T47D (cell line): ENCODE measurements around the gene GSTM4.

Source experiments
- DNase-seq, 2 experiments: peaks; one replicate each; pipeline versions ENCODE4 v3.0.0 to v3.0.0-alpha.2; 2011 to 2012; ENCODE audit warnings: low read depth in 1 of 2, low spot score in 1 of 2
- JUND ChIP-seq: IDR thresholded peaks from 2 replicates; pipeline ENCODE4 v1.6.1; 2012; ENCODE audit warnings: low read depth
- in situ Hi-C: cut with HindIII; loops from 2 replicates; pipeline ENCODE4 v1.10.0; 2016; ENCODE audit warnings: low sequenced_read_pairs, low pct_unique_long_range_greater_than_20kb

GSTM4 gene

DNA sequence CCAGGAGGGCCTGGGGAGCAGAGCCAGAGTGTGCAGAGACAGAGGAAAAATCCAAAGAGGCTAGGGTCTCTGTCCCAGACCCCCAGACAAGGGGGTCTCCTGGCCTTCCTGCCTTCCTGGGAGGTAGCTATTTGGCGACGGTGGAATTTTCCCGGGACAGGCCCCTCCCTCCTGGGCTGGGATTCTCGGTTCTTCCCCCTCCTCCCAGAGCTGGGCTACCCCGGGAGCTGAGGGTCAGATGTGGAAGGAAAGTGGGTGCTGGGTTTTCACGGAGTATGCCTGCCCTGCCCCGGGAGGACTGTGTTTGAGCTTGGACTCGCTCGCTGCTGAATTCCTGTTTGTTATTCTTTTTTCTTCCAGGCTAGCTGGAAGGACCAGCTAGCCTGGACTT is 35.5 kb upstream of the GSTM4 start:
- in situ Hi-C loops, result no loop called here
- TF ChIP-seq JUND, result no peak
- peak; percentile 19 to 65 for DNase-seq

DNA sequence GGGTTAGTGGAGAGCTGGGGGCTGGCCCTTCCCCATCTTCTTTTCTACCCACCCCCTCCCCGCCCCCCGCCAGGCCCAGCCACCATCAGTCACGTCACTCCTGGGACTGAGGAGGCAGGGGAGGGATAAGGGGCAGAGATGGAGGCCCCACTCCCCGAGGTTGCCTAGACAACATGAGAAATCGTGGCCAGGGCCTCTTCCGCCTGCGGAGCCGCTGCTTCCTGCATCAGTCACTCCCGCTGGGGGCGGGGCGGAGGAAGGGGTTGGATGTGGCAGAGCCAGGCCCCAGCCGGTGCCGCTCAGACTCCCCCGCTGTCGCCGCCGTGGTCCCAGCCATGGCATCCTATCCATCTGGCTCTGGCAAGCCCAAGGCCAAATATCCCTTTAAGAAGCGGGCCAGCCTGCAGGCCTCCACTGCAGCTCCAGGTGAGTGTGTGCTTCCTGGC is 35.0 kb upstream of the GSTM4 start:
- DNase-seq, result peak; percentile 67 to 82
- in situ Hi-C loops, result no loop called here

DNA sequence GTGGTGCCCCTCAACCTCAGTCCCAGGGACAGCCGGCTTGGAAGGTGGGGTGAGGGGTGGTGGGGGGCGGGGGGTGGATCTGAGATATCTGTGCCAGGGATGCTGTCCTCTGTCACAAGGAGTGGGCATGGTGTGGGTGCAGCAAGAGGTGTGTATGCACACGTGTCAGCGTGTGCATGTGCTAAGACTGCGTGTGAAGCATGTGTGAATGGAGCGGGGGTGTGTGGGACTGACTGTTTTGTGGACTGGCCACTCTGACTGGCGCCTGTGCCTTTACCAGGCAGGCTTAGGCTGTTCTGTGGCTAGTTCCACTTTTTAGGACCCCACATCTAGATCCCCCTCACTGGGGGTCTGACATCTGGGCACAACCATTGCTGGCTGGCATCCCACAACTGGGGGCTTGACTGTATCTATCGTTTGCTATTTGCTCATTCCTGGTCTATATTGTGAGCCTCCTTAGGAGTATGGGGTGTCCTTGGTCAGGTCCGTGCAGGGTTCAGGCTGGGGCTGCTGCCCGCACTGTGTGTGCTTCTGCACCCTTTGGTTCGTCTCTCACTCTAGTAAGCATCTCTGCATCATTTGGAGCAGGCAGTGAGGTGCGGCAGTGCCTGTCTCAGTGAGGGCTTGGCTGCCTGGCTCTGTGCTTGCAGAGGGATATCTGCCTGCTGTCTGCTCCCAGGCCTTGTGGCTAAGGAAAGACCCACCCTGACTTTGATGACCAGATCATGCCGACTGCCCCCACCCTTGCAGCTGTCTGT is 34.3 kb upstream of the GSTM4 start:
- no peak for DNase-seq
- in situ Hi-C loops, result no loop called here
- no peak for TF ChIP-seq JUND

More for the DNA sequence above, 35.0 kb upstream of the GSTM4 start:
- TF ChIP-seq JUND, result no peak

DNA sequence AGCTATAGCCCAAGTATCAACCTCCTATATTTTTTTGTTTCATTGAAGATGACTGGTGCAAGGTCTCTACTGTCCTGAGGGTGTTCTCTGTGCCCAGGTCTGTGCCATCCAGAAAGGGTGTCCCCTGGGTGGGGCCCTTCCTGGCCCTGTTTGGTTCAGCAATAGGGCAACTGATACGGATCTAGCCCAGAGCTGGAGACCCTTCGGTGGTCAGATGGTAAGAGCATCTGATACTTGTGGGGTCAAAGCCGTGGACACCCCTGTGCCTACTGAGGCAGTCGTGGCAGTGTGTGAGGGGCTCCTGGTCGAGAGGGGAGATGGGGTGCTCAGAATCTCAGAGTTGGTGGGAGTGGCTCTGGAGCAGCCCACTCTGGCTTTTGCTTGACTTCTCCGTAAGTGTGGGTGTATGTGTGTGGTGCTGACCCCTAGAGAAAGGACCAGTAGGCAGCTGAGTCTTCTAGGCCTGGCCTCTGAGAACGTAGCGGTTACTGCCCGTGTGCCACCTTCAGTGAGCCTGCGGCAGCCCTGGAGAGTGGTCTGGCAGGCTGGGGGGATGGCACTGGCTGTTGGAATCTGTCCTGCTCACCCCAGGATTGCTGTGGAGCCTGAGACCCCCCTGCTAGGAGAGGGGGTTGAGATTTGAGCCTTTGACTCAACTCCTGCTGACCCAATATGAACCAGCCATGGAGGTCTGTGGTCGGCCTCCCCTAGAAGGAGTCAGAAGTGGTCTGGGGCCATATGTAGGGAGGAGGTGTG is 33.6 kb upstream of the GSTM4 start:
- no peak for TF ChIP-seq JUND
- in situ Hi-C loops, result no loop called here

DNA sequence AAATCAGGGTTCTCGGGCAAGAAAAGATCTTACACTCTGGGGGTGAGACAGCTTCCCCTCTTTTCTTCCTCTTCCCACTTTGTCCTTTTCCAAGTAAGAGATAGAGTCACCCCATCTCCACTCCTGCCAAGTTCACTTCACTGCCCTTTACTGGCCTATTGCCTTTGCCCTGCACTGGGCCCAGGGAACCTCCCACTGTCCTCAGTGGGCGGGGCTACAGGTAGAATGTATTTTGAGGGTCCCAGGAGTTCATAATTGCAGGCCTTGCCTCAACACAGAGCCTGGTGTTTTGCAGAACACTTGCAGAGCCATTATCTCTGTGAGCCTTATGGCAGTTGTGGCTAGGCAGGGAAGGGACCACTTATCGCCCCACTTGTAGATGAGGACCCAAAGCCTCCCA is 33.0 kb upstream of the GSTM4 start:
- in situ Hi-C loops, result no loop called here

More for the DNA sequence above, 33.6 kb upstream of the GSTM4 start:
- DNase-seq, result no peak

DNA sequence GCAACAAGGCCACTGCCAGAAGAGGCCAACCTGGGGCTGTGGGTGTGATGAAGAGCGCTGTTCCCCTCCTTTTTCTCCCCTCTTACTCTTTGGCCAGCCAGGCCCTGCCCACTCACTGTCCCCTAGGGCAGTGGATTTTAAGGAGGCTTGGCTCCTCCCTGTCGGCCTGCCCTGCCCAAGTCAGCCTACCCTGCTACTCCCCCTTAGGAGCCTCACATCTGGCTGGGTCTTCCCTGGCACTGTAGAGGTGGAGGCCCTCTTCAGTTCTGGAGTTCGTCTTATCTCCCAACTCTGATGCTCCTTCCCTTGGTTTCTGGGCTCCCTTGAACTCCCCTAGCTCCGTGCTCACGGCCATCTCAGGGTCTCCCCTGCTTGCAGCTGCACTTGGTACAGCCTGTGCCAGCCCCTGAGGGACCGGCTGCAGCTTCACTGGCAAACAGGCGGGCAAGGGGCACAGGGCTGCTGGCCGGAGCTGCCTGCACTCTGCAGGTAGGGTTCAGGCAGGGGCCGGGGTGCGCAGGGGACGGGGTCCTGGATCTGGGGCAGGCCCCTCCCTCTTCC is 32.2 kb upstream of the GSTM4 start:
- no peak for TF ChIP-seq JUND
- in situ Hi-C loops, result no loop called here
- DNase-seq, result no peak

More for the DNA sequence above, 33.0 kb upstream of the GSTM4 start:
- TF ChIP-seq JUND, result no peak
- DNase-seq, result no peak

DNA sequence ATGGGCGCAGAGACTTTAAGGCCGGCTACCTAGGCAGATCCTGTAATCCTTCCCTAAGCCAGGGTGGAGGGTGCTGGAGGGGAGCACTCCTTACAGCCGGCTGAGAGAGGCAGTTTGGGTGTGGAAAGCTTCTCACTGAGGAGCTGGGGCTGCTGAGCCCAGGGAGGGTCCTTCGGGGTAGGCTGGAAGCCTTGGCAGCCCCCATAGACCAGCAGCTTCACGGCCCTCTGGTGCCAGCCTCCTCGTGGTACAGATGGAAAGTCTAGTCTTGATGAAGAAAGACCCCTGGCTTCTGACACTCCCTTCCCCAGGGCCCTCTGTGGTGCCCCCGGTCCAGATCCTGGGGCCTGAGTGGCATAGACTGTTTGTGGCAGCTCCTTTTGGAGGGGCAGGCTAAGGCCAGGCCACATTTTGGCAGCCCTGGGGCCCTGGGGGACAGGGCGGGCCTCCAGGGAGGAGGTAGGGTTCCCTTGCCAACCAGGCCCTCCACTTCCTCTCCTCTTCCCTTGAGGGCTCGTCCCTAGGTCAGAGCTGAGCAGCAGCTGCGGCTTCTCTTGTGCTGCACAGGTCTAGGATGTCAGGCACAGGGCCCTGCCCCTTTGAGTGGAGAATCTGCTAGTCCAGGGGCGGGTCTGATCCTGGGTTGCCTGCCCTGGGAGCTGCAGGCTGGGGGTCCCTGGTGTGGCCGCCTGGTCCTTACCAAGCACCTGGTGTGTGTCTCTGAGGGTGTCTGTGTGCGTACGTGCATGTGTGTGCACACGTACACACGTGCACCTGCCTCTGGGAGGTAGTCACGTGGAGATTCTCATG is 31.5 kb upstream of the GSTM4 start:
- TF ChIP-seq JUND, result no peak
- in situ Hi-C loops, result no loop called here

DNA sequence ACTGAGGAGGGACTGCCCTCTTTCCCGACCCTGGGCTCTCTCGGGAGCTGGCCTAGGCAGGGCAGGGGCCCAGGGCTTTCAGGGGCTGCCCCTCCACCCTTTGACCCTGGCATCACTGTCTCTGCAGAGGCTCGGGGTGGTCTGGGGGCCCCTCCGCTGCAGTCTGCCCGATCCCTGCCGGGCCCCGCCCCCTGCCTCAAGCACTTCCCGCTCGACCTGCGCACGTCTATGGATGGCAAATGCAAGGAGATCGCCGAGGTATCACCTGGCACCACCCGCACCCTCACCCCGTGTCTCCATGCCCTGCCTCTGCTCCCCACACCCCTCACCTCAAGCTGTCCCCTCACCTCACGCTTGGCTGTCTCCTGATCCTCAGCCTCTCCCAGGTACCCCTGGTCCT is 30.7 kb upstream of the GSTM4 start:
- in situ Hi-C loops, result no loop called here
- no peak for TF ChIP-seq JUND
- no peak for DNase-seq

More for the DNA sequence above, 31.5 kb upstream of the GSTM4 start:
- no peak for DNase-seq

DNA sequence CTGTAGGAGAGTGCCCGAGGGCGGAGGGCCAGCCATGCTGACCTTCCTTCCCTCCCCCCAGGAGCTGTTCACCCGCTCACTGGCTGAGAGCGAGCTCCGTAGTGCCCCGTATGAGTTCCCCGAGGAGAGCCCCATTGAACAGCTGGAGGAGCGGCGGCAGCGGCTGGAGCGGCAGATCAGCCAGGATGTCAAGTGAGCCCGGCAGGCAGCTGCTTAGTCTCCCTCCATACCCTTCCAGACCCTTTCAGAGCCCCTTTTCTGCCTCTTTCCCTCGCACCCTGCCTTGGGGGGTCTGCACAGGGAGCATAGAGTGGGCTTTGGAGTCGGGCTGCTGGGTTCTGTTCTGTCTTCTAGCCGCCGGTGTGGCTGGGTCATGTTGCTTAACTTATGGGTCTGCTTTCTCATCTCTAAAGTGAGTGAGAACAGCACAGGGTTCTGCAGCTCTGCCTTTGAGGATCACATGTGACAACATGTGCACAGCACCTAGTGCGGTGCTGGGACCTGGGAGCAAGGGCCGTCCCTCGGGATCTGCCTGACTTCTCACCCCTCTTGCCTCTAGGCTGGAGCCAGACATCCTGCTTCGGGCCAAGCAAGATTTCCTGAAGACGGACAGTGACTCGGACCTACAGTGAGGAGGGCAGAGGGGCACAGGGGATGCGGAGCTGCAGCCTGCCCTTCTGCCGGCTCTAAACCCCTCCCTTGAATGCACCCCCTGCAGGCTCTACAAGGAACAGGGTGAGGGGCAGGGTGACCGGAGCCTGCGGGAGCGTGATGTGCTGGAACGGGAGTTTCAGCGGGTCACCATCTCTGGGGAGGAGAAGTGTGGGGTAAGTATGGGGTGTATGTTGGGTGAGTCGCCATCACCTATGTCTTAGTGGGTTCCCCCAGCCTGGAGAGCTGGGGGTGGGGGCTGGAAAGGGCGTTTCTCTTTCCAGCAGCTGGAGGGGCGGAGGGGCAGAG is 30.0 kb upstream of the GSTM4 start:
- in situ Hi-C loops, result no loop called here
- no peak for DNase-seq

DNA sequence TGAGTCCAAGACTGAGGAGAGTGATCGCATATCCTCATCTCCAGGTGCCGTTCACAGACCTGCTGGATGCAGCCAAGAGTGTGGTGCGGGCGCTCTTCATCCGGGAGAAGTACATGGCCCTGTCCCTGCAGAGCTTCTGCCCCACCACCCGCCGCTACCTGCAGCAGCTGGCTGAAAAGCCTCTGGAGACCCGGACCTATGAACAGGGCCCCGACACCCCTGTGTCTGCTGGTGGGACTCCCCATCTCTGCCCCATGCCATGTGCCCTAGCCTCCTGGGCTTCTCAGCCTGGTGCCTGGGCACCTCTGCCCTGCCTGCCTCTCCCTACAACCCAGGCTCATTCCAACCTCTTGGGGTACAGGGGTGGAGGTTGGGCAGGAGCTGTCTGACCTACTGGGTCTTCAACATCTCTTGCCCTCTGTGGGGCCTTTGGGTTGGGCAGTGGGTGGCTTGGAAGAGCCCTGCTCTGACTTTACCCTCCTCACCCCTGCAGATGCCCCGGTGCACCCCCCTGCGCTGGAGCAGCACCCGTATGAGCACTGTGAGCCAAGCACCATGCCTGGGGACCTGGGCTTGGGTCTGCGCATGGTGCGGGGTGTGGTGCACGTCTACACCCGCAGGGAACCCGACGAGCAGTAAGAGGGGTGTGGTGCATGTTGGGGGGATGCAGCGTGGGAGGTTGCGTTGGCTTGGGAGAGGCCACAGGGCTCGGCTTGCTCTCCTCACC is 29.1 kb upstream of the GSTM4 start:
- in situ Hi-C loops, result no loop called here
- no peak for DNase-seq
- TF ChIP-seq JUND, result no peak

More for the DNA sequence above, 30.0 kb upstream of the GSTM4 start:
- TF ChIP-seq JUND, result no peak
